Right forelimb (tissue), 1 donor: Measurements from ENCODE around the gene LAMA5.

Experiments used
- DNase-seq: peaks from one replicate; pipeline ENCODE4 v3.0.0-alpha.2; 2018

The LAMA5 gene

DNA sequence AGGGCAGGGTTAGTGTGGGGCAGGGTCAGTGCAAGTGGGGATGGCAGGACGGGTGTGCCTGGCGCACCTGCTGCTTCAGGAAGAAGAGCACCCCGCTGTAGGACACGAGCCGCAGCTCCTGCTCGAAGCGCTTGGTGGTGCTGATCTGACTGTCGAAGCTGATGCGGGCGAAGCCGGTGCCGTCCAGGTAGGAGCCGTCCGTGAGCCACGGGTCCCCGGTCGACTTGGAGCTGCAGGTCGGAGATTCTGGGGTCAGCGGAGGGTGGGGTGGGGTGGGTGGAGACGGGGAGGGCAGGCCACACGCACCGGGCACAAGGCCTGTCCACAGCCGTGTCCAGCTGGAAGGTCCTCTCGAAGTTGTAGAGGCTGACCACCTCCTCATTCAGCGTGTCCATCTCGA, 54.1 kb downstream of the LAMA5 start:
- DNase-seq, result no peak

DNA sequence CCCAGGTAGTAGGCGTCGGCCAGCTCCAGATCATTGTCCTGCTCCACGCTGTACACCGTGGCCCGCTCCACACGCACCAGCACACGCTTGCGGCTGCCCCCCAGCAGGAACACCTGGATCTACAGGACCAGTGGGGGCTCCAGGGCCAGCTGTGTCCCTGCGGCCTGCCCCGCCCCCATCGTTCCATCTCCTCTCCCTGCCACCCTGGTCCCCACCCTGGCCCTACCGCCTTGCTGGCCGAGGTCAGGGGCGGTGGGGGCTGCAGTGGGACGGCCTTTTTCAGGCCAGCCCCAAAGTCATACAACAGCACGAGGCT, 54.5 kb downstream of the LAMA5 start:
- no peak for DNase-seq

DNA sequence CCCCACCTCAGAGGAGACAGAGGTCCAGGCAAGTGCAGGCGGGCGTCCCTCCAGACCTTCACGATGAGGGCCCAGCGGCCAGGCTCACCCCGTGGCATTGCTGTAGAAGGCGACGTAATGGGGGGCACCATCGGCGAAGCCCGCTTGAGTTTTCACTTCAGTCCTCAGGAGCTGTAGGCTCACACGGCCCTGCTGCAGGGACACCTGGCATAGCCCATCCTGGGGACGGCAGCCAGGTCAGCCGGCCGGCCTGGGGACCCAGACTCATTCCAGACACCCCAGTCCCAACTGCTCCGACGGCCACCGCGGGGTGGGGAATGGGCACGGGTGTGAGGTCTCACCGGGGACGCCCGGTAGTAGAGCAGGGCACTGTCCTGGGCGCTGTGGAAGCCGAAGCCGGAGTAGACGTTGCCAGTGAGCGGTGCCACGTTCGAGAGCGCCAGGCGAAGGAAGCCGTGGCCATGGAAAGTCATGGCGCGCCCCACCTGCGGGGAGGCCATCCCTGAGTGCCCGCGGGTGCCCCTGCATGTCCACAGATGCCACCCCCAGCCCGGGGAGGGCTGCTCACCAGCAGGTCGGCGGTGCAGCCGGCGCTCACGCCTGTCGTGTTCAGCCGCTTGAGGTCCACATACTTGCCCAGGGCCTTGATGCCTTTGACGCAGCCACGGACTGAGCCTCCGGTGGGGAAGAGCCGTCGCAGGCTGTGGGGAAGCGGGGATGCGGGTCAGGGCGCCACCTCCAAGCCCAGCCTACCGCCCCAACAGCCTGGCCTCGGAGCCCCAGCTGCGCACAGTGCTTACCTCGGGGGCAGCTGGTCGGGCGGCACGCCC, 55.1 kb downstream of the LAMA5 start:
- DNase-seq, result no peak

- no peak for DNase-seq
These were observed 56.0 kb downstream of the LAMA5 start for GRCh38 chr20:62311150-62311549.

DNA sequence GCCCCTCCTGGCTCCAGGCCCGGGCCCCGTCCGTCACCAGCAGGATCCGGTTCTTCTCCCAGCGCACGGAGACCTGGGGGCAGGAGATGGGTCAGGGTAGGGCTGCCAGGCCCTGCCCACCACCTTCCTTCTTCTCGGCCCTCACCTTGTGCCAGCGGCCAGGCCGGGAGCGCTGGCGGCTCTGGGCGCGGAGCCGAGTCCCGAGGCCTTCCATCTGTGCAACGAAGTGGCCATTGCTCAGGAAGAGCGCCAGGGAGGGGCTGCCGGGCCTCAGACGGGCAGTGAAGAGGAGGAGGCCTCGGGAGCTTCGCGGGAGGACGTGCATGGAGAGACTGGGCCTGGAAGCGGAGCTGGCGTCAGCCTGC, 56.4 kb downstream of the LAMA5 start:
- DNase-seq, result no peak

DNA sequence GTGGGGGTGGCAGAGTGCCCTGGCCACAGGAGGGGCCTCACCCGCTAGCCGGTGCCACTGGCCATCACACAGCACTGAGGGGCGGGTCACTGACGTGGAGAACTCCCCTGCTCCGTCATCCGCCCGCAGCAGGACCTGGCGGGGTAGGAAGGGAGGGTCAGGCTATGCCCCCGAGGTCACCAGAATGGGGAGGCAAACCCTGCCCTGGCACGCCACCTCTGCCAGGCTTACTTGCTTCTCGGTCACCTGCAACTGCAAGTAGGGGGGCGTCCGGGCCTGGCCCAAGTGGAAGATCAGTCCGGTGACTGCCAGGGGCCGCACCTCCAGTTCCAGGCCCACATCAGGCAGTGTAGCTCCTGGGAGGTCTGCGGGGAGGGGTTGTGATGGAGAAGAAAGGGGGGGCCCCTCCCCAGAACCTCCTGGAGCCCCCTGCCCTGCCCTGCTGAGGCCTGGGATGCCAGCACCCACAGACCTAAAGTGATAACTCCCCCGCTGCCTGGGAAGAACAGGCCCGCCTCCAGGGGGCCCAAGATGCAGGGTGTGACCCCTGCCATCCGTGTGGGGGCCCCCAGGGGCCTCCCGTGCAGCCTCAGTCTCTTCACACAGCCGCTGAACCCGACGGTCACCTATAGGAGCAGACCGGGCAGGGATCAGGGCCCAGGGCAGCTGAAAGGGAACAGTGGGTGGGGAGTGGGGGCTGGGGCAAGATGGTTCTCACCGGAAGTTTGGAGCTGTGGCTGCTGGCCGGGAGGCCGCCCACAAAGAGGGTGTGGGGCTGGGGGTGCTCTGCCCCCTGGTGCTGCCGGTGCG, 57.0 kb downstream of the LAMA5 start:
- DNase-seq, result no peak

DNA sequence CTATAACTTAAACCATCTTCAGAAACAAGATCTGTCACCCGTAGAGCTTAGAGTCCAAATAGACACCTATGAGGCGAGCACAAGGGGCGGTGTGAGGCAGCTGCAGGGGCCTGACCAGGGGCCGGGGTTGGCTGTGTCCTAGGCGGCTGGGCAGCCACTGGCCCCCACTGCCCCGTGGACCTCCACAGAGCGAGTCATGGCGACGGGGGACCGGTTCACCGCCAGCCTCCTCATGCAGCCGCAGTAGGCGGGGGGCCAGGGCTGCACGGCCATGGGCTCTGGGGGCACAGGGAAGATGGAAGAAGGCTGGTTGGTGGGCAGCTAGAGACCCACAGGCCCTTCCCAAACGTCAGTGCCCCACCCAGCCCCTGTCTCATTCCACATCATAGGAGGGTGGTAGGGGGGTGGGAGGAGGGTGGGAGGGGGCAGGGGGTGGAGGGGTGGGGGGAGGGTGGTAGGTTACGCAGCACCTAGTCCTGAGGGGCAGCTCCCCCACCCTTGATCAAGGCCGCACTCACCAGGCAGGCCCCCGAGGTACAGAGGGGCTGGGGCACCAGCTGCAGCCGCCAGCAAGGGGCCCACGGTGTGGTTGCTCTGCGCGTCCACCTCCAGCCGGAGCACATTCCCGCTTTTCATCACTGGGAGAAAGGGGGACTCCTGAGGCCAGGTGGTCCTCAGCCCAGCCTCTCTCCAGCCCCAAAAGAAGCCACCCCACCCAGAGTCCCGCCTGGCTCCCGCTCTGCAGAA, 57.7 kb downstream of the LAMA5 start:
- DNase-seq, result no peak

- no peak for DNase-seq
These were observed 58.9 kb downstream of the LAMA5 start for GRCh38 chr20:62308102-62308822.

DNA sequence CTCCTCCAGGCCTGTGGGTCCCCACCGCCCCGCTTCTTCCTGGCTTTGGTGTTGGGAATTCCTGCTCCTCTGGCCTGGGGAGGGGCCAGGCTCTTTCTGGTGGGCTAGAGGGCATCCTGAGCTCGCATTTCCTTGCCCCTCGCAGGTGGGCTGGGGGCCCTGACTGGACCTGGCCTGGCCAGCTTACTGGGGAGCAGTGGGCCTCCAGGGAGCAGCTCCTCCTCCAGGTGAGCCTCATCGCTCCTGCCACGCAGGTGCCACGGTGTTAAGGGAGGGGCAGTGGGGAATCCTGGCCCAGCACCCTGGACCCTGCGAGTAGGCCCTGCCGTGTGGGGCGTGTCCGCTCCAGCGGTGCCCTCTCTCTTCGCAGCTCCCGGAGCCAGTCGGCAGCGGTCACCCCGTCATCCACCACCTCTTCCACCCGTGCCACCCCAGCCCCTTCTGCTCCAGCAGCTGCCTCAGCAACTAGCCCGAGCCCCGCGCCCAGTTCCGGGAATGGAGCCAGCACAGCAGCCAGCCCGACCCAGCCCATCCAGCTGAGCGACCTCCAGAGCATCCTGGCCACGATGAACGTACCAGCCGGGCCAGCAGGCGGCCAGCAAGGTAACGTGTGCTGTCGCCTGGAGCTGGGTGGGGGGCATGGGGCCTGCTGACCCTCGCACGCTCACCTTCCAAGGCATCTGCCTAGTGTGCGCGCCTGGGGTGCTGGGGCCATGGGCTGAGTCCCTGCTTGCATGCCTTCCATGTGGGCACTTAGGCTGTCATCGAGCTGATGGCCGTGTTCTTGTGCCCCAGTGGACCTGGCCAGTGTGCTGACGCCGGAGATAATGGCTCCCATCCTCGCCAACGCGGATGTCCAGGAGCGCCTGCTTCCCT, 59.6 kb downstream of the LAMA5 start:
- DNase-seq, result no peak

GRCh38 chr20:62306414-62307187, 60.5 kb downstream of the LAMA5 start:
- no peak for DNase-seq

- DNase-seq, result no peak
These were observed 61.2 kb downstream of the LAMA5 start for GRCh38 chr20:62305765-62306413.

GRCh38 chr20:62305149-62305764, 61.9 kb downstream of the LAMA5 start:
- no peak for DNase-seq

DNA sequence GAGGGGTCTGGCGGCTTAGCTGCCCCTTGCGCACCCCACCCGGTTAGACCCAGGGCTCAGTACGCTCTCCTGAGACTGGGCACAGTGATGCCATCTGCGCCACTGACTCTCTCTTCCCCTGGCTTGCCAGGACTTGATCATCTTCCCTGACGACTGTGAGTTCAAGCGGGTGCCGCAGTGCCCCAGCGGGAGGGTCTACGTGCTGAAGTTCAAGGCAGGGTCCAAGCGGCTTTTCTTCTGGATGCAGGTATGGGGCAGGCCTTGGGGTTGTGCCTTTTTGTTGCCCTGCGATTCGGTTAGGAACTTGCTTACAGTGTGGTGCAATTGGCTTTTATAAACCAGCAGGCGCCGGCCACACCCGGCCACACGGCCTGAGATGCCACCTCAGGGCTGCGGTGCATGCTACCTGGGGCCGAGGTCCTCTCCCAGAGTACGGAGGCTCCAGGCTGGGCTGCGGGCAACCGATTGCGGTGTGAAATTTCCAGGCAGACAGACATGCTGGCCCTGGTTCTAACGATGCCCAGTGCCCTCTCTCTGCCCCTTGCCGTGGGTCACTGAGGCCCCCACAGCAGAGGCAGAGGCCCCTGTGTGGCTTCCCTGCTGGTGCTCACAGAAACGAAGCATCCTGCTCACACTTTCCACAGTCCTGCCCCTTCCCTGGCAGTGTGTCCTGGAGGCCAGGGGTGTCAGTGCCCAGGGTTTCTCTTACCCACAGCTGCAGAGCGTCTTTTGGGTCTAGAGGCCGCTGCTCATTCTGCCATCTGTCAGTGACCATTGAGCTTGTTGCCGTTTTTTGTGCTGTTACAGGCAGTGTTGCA, 62.6 kb downstream of the LAMA5 start:
- no peak for DNase-seq

- DNase-seq, result peak; percentile 58
These were observed 63.5 kb downstream of the LAMA5 start for GRCh38 chr20:62303340-62304226.

- DNase-seq, result no peak
These were observed 64.1 kb downstream of the LAMA5 start for GRCh38 chr20:62303062-62303339.

GRCh38 chr20:62302341-62303061, 64.6 kb downstream of the LAMA5 start, which contains the start of gene ADRM1:
Gene ADRM1 (plus strand): TSS chr20:62302997. CDS start chr20:62303569, 572 bp downstream.
- DNase-seq, result peak; percentile 99

DNA sequence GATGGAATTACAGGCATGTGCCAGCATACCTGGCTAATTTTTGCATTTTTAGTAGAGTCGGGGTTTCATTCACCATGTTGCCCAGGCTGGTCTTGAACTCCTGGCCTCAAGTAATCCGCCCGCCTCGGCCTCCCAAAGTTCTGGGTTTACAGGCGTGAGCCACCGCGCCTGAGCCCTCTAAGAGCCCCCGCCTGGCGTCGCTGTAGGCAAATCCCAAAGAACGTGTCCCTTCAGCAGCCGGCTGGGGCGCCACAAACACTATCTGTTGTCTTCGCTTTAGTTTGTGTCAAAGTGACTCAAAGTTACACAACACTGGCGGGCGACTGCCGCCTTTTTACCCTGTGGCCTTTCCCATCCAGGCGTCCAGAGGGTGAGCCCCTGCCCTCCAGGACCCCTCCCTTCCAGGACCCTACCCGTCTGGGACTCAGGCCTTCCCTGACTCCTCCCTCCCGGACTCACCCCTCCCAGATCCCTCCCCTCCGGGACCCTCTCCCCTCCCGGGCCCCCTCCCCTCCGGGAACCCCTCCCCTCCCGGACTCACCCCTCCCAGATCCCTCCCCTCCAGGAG, 65.3 kb downstream of the LAMA5 start:
- peak; percentile 90 for DNase-seq
